ENCODE data around the gene NOVA2.

Gene NOVA2

DNA sequence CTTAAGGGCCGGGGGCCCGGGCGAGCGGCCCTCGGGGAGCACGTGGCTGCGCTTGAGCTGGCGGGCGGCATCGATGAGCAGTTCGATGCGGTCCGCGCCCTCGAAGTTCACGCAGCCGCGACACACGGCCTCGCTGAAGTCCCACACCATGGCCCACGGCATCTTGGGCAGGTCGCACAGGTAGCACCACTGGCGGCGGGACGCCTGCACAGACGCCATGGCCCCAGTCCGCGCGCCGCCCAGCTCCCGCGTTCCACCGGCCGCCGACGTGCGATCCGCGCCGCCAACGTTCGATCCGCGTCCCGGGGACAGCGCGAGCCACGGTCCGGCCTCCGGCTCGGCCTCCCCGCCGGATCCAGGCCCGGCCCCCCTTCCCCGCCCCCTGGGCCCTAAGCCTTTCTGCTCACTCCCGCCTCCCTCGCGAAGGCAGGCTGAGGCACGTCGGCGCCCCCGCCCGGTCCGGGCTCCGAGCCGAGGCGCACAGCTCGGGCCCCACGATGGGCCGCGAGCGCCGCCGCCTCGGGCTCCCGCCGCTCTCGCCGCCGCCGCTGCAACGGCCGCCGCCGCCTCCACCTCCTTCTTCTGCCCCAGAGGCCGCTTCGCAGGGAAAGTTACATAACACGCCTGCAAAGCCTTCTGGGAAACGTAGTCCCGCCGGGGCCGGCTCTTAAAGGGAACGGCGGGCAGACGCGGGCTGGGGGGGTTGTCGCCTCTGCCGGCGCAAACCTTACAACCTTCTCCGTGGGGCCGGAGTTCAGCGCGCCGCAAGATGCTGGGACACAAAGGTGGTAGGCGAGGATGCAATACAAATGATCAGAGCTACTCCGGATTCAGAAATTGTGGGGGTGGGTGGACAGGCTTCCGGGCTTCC is 87.9 kb downstream of the NOVA2 start, which contains the start of gene IRF2BP1:
Gene IRF2BP1 (minus strand): TSS at position 586 of the 871 bp plus-strand sequence. CDS start 367 bp downstream, at position 219.
- Mint-ChIP-seq H3K4me3 (peak within 1 kb of the TSS; percentile 97), H3K36me3 (peaks cover 6% of the 10 kb centered on the region), H3K27ac (peak within 1 kb of the TSS; percentile 94), H3K27me3 (no peaks in the 10 kb centered on the region), H3K9me3 (ENCODE audit: low read depth) (no peaks in the 10 kb centered on the region), H3K4me1 (ENCODE audit: low read depth) (peaks cover 20% of the 10 kb centered on the region)

GRCh38 chr19:45884682-45885555 is 88.7 kb downstream of the NOVA2 start:
- H3K4me3 Mint-ChIP-seq: peak overlapping the region; percentile 53
- H3K4me1 Mint-ChIP-seq (ENCODE audit: low read depth): peaks cover 20% of the 10 kb centered on the region
- H3K9me3 Mint-ChIP-seq (ENCODE audit: low read depth): no peaks in the 10 kb centered on the region
- peaks cover 3% of the 10 kb centered on the region for H3K36me3 Mint-ChIP-seq
- no peak overlapping the region for H3K27ac Mint-ChIP-seq
- H3K27me3 Mint-ChIP-seq: no peaks in the 10 kb centered on the region

DNA sequence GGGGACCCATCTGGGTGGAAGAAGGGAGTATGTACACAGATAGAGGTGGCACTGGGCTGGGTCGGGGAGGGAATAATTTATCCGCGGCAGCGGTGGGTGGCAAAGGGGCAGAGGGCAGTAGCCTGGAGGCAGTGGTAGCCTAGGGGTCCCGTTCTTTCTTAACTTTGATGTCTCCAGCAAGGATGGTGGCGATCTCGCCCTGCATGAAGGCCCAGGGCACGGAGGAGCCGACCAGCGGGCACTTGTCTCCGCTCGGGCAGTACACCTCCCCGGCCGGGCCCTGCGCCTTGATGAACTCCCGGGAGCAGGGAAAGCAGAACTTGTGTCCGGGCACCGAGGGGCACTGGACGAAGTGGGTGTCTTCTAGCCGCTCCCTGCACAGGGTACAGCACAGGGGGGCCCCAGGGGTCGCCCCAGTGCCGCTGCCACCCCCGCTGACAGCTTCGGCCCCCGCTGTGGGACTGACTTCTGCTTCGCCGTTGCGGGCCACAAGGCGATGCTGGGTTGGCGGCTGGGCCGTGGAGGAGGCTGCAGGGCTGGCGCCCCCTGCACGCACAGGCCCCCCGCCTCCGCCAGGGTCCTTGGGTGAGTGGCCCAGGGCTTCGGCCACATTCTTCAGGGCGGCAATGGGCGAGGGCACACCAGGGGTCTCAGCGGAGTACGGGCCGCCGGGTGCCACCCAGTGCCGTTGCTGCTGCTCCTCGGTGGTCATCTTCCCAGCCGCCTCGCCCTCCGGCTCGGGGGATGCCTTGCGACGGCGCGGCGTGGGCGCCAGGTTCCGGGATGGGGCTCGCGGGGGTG is 89.6 kb downstream of the NOVA2 start:
- H3K4me3 Mint-ChIP-seq: peak overlapping the region; percentile 90
- H3K27ac Mint-ChIP-seq: peak overlapping the region; percentile 22
- H3K9me3 Mint-ChIP-seq (ENCODE audit: low read depth): no peaks in the 10 kb centered on the region
- no peaks in the 10 kb centered on the region for H3K27me3 Mint-ChIP-seq
- H3K36me3 Mint-ChIP-seq: peaks cover 3% of the 10 kb centered on the region
- peaks cover 20% of the 10 kb centered on the region for H3K4me1 Mint-ChIP-seq (ENCODE audit: low read depth)

Measured in activated naive CD8-positive, alpha-beta T cell (primary cell).